Colonic mucosa (tissue), 4 donors: ENCODE data around the gene BRD3OS. TPM values are rescaled to one million over a fixed set of nuclear protein-coding genes. Genes with fewer than 3 reads are reported as not detected.

Experiments used
- DNase-seq: peaks from one replicate; pipeline ENCODE4 v3.0.0-alpha.2; 2020
- H3K27ac ChIP-seq: fragments of 200-600 bp; one replicate; pipeline ENCODE4 v1.8.0; 2021
- H3K27me3 ChIP-seq: fragments of 200-600 bp; one replicate; pipeline ENCODE4 v1.8.0; 2021
- H3K36me3 ChIP-seq: fragments of 200-600 bp; one replicate; pipeline ENCODE4 v1.8.0; 2021
- H3K4me1 ChIP-seq: fragments of 200-600 bp; one replicate; pipeline ENCODE4 v1.8.0; 2021; ENCODE audit warnings: mild to moderate bottlenecking
- H3K4me3 ChIP-seq: fragments of 200-600 bp; one replicate; pipeline ENCODE4 v1.8.0; 2021
- H3K9ac ChIP-seq, 2 donors: one replicate each; pipeline ENCODE4 v1.7.0; 2013; ENCODE audit warnings: control low read depth in 2 of 2, low read depth in 2 of 2, low read length in 2 of 2
- H3K9me3 ChIP-seq: fragments of 200-600 bp; one replicate; pipeline ENCODE4 v1.8.0; 2021
- CTCF ChIP-seq: fragments of 200-600 bp; IDR thresholded peaks from one replicate; pipeline ENCODE4 v1.8.0; 2022; ENCODE audit warnings: antibody characterized with exemption, mild to moderate bottlenecking
- intact Hi-C: fragments of 100-400 bp; cut with DNase I; formaldehyde crosslinking; loops from one replicate; pipeline ENCODE4 v1.14.1; 2022
- total RNA-seq, 2 donors: library from RNA; stranded (reverse); fragmentation: NEBNext Ultra II Directional in 1 of 2; extraction: Animal tissue kit (Norgen Biotek cat#: 25700) in 1 of 2; gene quantifications; one replicate each; pipeline ENCODE4 v1.2.1, GENCODE V29; 2021
- donor health status: healthy.
- donor health status: DM: no; HTN: no; CAD: no.
- donor health status: DM: no; HTN: no; CAD: no.

BRD3OS gene
- total RNA-seq, 2 donors from 2014 or later, result 5.2 to 6.9 TPM

GRCh38 chr9:134076644-134077043, 51.4 kb downstream of the BRD3OS start:
- Histone ChIP-seq H3K9me3 (no peaks in the 10 kb centered on the region), H3K27ac (no peak overlapping the region), H3K4me1 (no peaks in the 10 kb centered on the region), H3K27me3 (no peaks in the 10 kb centered on the region), H3K9ac (no peak overlapping the region), H3K36me3 (no peaks in the 10 kb centered on the region), H3K4me3 (no peak overlapping the region)
- intact Hi-C loops, result no loop called here
- no peak for DNase-seq
- TF ChIP-seq CTCF, result no peak

Other genes starting within 250 kb of the BRD3OS start
- 10 to 100 TPM; 30.7 to 45.1 TPM for gene VAV2, start 33.2 kb upstream of the BRD3OS start, total RNA-seq
- gene BRD3, start 42.5 kb downstream of the BRD3OS start, total RNA-seq, result 10 to 100 TPM; 26.8 to 50.9 TPM
- gene WDR5, start 110.6 kb downstream of the BRD3OS start, total RNA-seq, result 10 to 100 TPM; 22.6 to 38.2 TPM
- gene RNU6ATAC, start 139.1 kb downstream of the BRD3OS start, total RNA-seq, result 100 to 1,000 TPM in 1 of 2 donors, 10 to 100 TPM in 1; 23.0 to 104 TPM